Measurements from ENCODE around the gene RNASE11.
A peak's percentile ranks its signal among the peaks of the same experiment; 100 is the strongest.

Gene RNASE11

DNA sequence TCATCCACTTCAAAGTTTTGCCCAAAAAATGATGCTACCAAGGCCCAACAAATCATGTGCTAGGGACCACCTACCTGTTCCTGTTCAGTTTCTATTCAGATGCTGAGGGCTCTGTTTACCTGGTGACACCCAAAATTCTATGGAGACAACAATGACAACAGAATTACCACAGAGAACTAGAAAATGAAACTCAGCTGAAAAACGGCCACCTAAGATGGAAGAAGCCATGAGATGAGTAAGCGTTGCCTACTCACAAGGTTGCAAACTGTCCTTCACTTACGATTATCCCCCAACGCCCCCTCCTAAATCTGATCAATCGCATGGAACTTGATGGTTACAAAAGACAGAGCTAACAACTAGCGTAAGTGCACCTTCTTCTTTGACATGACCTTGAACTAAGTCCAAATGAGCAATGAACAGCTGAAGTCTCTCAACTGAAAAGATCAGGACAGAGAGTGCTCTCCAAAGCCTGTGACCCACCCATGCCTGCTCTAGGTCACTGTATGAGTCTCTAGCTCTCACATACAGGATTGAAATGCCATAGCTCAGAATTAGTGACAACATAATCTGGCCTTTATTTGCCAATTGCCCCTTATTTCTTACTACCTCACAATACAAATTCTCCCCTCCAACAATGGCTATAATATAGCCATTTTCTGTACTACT, at the start of gene RNASE11:
Gene RNASE11 (minus strand): TSS at position 513 of the 666 bp plus-strand sequence.
- DNase-seq (ENCODE audit: low read depth): no peak
- TF ChIP-seq, protein P1, sequence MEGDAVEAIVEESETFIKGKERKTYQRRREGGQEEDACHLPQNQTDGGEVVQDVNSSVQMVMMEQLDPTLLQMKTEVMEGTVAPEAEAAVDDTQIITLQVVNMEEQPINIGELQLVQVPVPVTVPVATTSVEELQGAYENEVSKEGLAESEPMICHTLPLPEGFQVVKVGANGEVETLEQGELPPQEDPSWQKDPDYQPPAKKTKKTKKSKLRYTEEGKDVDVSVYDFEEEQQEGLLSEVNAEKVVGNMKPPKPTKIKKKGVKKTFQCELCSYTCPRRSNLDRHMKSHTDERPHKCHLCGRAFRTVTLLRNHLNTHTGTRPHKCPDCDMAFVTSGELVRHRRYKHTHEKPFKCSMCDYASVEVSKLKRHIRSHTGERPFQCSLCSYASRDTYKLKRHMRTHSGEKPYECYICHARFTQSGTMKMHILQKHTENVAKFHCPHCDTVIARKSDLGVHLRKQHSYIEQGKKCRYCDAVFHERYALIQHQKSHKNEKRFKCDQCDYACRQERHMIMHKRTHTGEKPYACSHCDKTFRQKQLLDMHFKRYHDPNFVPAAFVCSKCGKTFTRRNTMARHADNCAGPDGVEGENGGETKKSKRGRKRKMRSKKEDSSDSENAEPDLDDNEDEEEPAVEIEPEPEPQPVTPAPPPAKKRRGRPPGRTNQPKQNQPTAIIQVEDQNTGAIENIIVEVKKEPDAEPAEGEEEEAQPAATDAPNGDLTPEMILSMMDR (conservative IDR thresholded peaks at IDR 0.05; ENCODE audit: low read depth, low read length): no peak
- no peak within 1 kb of the TSS for H3K4me3 ChIP-seq (ENCODE audit: low read length)

GRCh38 chr14:20632831-20633691, 45.3 kb upstream of the RNASE11 start:
- no peak for DNase-seq (ENCODE audit: low read depth)
- TF ChIP-seq, protein P1 (conservative IDR thresholded peaks at IDR 0.05; ENCODE audit: low read depth, low read length): no peak
- H3K4me3 ChIP-seq (ENCODE audit: low read length): peak overlapping the region; percentile 57

GRCh38 chr14:20632448-20632830, 44.6 kb upstream of the RNASE11 start:
- H3K4me3 ChIP-seq (ENCODE audit: low read length): peak overlapping the region; percentile 57
- TF ChIP-seq, protein P1 (conservative IDR thresholded peaks at IDR 0.05; ENCODE audit: low read depth, low read length): no peak
- DNase-seq (ENCODE audit: low read depth): no peak

DNA sequence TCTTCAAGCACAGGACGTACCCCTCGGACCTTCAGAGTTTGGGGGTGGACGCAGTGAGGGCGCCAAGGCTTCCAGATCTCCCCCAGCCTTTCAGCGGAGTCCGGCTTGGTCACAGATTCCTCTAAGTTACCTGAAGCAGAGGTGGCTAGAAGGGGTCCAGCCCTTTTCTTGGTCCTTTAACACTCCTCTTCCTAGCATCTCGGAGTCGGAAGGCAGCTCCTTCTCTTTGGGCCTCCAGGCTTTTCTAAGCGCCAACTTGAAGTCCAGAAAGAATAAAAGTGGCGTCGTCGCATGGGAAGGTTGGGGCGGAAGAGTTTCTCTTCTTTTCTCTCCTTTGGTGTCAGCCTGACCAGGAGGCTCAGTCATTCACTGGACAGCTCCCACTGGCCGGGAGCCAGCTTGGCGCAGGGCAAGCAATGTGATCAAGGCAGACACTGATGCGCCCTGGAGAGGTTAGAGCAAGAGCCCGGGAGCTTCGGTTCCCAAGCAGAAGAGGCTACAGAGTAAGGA, 44.1 kb upstream of the RNASE11 start:
- H3K4me3 ChIP-seq (ENCODE audit: low read length): peak overlapping the region; percentile 57
- DNase-seq (ENCODE audit: low read depth): no peak
- TF ChIP-seq, protein P1 (conservative IDR thresholded peaks at IDR 0.05; ENCODE audit: low read depth, low read length): no peak

- TF ChIP-seq, protein P1 (conservative IDR thresholded peaks at IDR 0.05; ENCODE audit: low read depth, low read length): no peak
- no peak for DNase-seq (ENCODE audit: low read depth)
Measured at GRCh38 chr14:20631023-20631879, 43.5 kb upstream of the RNASE11 start.

GRCh38 chr14:20630340-20631022, 42.7 kb upstream of the RNASE11 start:
- peak overlapping the region; percentile 57 for H3K4me3 ChIP-seq (ENCODE audit: low read length)
- TF ChIP-seq, protein P1 (conservative IDR thresholded peaks at IDR 0.05; ENCODE audit: low read depth, low read length): no peak
- DNase-seq (ENCODE audit: low read depth): no peak

More at GRCh38 chr14:20631023-20631879, 43.5 kb upstream of the RNASE11 start:
- H3K4me3 ChIP-seq (ENCODE audit: low read length): peak overlapping the region; percentile 57

Measured in retinal pigment epithelial cell (primary cell).